ENCODE measurements around the gene PNLIP.

GRCh38 chr10:116565534-116565933, 19.8 kb downstream of the PNLIP start:
- TF ChIP-seq, protein P1, sequence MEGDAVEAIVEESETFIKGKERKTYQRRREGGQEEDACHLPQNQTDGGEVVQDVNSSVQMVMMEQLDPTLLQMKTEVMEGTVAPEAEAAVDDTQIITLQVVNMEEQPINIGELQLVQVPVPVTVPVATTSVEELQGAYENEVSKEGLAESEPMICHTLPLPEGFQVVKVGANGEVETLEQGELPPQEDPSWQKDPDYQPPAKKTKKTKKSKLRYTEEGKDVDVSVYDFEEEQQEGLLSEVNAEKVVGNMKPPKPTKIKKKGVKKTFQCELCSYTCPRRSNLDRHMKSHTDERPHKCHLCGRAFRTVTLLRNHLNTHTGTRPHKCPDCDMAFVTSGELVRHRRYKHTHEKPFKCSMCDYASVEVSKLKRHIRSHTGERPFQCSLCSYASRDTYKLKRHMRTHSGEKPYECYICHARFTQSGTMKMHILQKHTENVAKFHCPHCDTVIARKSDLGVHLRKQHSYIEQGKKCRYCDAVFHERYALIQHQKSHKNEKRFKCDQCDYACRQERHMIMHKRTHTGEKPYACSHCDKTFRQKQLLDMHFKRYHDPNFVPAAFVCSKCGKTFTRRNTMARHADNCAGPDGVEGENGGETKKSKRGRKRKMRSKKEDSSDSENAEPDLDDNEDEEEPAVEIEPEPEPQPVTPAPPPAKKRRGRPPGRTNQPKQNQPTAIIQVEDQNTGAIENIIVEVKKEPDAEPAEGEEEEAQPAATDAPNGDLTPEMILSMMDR (conservative IDR thresholded peaks at IDR 0.05; ENCODE audit: low read length) = no peak
- TF ChIP-seq EZH2phosphoT487 (IDR thresholded peaks at IDR 0.05; ENCODE audit: borderline replicate concordance) = no peak

All from Loucy (cell line).